HG03039 (cell line): ENCODE results near the gene EIF4E2.

ENCODE experiments used
- ATAC-seq: cut with Tn5 transposase; IDR thresholded peaks from one replicate; pipeline ENCODE4 v1.9.1; 2021; ENCODE audit warnings: mild to moderate bottlenecking, moderate library complexity; ENCODE audit not compliant: unreplicated experiment

Gene EIF4E2

GRCh38 chr2:232592772-232593395 is 42.4 kb downstream of the EIF4E2 start:
- ATAC-seq = no peak

GRCh38 chr2:232593982-232594381 is 43.5 kb downstream of the EIF4E2 start:
- no peak for ATAC-seq

GRCh38 chr2:232597362-232598079 is 47.0 kb downstream of the EIF4E2 start:
- ATAC-seq = no peak

DNA sequence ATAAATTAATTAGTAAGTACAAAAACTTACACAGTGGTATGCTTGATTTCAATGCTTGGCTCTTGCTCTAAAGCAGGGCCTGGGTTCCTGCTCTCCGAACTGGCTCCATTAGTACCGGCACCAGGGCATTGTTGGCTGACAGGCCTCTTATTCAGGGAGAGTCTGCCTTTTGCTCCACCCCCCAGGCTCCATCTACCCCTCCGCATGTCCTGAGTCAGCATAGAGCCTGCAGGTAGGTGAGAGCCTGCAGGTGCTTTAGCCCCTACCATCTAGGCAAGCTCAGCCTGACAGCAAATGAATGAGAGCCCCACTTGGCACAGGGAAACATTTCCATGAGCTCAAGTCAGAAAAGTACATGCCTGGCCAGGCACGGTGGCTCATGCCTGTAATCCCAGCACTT is 47.8 kb downstream of the EIF4E2 start:
- ATAC-seq = no peak

DNA sequence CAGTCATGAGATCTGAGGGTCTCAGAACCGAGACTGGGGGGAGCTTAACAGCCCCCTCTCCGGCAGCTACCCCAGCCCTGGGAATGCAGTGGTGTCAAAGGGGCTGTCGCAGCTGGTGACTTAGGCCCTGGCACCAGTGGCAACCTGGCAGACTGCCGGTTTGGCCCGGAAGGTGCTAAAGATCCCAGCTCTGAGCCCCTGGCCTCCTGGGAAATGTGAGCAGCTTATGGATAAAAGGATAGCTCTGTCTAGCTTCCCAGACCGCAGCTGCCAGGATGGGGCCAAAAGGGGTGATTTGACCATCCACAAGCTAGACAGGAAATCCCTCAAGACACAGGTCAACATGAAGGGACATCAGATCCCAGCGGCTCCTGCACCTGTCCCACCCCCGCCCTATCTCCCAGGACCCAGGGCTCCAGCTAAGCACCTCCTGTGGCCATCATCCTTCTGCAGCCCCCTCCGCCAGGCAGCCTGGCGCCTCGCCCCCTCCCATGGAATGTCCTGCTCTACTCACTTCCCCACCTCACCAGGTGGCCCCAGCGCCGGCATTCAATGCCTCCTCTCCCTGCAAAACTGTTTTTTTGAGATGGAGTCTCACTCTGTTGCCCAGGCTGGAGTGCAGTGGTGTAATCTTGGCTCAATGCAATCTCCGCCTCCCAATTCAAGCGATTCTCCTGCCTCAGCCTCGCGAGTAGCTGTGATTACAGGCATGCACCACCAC is 49.7 kb downstream of the EIF4E2 start:
- ATAC-seq = no peak

DNA sequence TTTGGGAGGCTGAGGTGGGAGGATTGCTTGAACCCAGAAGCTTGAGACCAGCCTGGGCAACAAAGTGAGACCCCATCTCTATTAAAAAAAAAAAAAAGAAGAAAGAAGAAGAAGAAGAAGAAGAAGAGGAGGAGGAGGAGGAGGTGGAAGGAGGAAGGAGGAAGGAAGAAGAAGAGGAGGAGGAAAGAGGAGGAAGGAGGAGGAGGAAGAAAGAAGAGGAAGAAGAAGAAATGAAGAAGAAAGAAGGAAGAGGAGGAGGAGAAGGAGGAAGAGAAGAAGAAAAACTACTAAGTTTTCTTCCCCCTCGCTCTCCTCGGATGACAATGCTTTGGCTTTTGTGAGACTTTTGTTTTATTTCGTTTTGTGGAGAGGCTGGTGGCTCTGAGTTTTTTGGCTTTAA is 52.8 kb downstream of the EIF4E2 start:
- no peak for ATAC-seq

DNA sequence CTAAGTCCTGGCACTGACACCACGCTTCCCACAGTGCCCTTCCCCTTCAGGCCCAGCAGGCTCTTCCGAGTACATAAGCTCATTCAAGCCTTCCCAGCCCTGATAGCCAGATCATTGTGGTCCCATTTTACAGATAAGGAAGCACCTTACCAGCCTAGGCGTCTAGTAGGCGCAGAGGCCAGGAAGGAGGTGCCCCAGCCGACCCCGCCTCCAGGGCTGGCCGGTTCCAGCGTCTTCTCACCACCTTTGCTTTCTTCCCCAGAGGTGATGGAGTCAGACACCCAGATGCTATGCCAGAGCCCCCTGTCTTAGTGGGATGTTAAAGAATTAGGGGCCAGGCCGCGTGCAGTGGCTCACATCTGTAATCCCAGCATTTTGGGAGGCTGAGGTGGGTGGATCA is 54.0 kb downstream of the EIF4E2 start:
- no peak for ATAC-seq

DNA sequence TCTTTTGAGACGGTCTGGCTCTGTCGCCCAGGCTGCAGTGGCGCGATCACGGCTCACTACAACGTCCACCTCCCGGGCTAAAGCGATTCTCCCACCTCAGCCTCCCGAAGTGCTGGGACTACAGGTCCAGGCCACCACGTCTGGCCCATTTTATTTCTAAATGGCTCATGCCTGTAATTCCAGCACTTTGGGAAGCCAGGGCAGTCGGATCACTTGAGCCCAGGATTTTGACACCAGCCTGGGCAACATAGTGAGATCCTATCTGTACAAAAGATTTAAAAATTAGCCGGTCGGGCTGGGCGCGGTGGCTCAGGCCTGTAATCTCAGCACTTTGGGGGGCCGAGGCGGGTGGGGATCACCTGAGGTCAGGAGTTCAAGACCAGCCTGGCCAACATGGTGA is 56.5 kb downstream of the EIF4E2 start:
- no peak for ATAC-seq

DNA sequence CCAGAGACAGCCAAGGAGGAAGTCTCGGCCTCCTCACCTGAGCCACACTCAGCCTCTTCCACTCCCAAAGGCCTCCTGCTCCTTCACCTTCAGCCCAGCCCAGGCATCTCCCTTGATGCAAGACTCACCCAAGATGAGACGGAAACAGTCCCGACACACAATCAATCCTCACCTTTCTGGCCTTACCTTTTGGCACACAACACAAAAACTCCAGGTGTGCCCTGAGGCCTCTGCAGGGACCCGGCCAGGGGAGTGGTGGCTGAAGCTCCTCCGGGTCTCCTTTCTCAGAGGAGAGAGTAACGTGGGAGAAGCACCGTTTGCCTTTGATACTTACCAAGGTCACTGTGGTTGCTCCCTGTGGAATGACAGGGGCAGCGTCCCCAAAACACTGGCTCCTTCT is 59.1 kb downstream of the EIF4E2 start:
- ATAC-seq = no peak

GRCh38 chr2:232610081-232610480 is 59.6 kb downstream of the EIF4E2 start:
- no peak for ATAC-seq

DNA sequence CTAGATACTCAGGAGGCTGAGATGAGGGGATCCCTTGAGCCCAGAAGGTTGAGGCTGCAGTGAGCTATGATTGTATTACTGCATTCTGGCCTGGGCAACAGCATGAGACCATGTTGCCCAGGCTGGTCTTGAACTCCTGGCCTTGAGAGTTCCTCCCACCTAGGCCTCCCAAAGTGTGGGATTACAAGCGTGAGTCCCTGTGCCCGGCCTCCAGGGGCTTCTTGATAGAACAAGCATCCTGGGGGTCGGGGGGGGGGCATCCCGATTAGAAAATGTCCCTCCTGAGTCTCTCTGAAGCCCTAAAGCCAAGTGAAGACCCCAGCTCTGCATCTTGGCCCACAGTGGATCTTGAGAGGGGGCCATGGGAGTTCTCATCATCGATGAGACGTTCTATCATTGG is 60.6 kb downstream of the EIF4E2 start:
- ATAC-seq = no peak

DNA sequence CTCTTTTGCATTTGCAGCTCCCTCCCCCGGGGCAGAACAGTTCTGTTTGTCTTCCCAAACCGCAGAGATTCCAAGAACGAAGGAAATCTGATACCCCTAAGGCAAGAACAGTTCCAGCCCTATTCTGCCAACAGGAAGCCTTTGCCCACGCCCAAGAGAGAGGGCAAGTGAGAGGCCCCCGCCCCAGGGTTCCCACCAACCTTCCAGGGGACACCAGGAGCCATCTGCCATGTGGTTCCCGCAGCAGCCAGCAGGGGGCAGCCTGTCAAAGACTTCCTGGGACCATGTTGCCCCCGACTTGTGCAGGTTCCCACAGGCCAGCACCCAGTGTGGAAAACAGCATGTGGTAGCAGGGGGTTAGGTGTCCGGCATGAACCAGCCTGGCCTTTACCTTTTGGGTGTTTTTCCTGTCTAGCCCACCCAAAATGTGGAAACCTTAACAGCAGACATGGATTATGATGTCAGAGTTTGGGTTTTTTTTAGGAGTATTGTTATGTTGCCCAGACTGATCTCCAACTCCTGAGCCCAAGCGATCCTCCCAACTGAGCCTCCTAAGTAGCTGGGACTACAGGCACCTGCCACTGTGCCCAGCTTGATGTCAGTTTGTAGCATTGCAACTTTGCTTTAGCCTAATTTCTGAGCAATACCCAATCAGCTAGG is 61.2 kb downstream of the EIF4E2 start:
- ATAC-seq = no peak

DNA sequence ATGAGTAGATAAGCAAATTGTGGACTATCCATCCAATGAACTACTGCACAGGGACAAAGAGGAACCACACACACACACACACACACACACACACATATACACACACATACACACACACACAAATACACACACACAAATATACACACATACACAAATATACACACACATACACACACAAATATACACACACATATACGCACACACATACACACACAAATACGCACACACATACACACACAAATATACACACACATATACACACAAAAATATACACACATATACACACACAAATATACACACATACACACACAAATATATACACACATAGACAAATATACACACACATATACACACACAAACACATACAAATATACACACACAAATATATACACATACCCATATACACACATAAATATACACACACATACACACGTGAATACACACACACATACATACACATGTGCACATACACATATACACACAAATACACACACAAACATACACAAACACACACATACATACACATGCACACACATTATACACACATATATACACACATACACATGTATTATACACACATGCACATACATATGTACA is 63.1 kb downstream of the EIF4E2 start:
- no peak for ATAC-seq

DNA sequence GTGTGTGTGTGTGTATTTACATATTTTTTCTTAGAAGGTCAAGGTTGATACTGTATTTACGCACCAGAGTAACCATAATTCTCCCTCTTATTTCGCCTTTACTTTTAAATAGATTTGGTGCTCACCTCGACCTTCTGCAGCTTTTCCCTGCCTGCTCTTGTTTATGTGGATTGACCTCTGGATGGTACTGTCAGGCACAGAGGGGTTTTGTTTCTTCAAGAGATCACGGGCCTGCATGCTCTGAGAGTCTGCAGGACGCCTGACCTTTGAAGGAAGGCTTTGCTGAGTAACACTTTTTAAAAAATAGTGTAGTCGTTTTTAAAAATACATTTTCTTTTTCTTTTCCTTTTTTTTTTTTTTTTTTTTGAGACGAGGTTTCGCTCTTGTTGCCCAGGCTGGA is 64.8 kb downstream of the EIF4E2 start:
- no peak for ATAC-seq
